Glomerular visceral epithelial cell (primary cell): ENCODE data around the gene CTNNA3.
"Not testable (repeated sequence)": the region's sequence is repeated elsewhere in the genome, so short reads cannot be mapped to it uniquely, and the experiment has no call there.

Source experiments
- DNase-seq: peaks from one replicate; pipeline ENCODE4 v3.0.0-alpha.2; 2016; ENCODE audit errors: extremely low spot score

CTNNA3 gene

GRCh38 chr10:66390926-66391325 is 1305.1 kb downstream of the CTNNA3 start:
- no peak for DNase-seq

- DNase-seq: no peak
Observed at GRCh38 chr10:66381045-66381444, 1315.0 kb downstream of the CTNNA3 start.

DNA sequence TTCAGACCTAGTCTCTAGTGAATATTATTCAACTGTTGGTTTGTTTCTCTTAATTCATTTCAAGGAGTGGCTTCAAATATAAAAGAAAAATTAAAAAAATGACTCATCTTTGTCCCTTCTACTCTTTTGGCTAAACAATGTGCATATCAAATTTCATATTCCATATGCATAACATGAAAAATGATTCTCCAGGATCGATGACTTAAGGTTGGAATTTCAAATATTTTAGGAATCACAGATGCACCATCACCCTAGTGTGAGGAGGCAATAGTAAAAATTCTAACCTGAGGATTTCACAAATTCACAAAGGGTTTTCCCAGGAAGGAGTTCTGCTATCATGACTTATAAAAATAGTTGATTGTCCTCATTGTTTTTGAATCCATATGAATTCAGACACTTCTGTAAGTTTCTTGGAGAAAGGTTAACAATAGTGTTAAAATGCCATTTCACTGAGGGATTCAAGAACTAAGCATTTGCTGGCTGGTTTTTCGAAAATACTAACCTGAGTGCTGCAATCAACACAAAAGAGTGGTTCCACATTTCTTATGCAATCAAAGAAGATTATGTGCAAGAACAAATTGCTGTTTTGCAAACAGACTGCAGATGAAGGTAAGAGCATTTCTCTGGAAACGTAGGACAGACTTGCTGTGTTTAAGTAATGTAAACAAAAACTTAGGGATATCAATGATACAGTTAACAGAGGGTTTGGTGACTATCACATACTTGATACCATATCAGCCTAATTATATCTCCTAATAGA is 1317.7 kb downstream of the CTNNA3 start:
- DNase-seq: no peak

DNA sequence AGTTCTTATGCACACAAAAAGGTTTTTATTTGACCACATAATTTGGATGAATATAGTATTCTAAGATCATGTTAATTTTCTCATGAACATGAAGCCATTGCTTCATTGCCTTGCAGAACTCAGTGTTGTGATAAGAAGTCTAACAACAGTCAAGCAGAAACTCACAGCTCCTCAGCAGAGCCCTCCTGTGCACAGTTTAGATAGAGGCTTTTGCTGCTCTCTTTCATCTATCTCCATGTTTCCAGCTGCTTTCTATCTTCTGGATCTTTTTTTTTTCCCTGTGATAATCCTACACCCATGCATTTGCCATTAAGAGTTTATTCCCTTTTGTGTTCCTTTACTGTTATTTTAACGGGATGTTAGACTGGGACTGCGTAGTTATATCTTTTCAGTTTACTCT is 1327.8 kb downstream of the CTNNA3 start:
- no peak for DNase-seq

- no peak for DNase-seq
Observed at GRCh38 chr10:66366163-66366562, 1329.8 kb downstream of the CTNNA3 start.

GRCh38 chr10:66365686-66366085 is 1330.3 kb downstream of the CTNNA3 start:
- no peak for DNase-seq

GRCh38 chr10:66362522-66362921 is 1333.5 kb downstream of the CTNNA3 start:
- DNase-seq: no peak

DNA sequence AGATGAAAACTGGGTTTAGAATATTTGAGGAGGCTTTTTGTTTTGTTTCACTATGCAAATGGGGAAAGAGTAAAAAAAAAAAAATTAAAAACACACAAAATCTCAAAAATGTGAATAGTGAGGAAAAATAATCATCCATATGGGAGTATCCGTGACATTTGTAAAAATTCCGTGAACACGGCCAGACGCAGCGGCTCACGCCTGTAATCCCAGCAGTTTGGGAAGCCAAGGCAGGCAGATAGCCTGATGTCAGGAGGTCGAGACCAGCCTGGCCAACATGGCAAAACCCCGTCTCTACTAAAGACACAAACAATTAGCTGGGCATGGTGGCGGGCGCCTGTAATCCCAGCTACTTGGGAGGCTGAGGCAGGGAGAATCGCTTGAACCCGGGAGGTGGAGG is 1342.2 kb downstream of the CTNNA3 start:
- not testable (repeated sequence) for DNase-seq

DNA sequence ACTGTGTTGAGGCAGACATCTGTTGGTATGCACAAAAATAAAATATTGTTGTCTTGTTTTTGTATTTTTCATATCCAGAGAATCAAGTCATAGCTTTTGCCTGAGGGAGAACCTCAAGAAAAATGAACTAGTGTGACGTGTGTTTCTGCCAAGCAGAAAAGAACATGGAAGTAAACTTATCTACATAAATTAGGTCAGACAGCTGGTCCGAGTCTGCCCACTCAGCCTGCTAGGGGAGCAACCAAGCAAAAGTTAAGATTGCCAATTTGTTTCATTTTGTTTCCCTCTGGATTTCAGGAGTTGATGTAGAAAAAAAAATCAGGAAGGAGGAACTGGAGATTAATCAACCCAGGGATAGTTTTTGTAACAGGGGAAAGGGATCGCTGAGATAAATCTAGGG is 1342.6 kb downstream of the CTNNA3 start:
- no peak for DNase-seq

- DNase-seq: no peak
Observed at GRCh38 chr10:66350622-66351399, 1345.2 kb downstream of the CTNNA3 start.

GRCh38 chr10:66349726-66350125 is 1346.3 kb downstream of the CTNNA3 start:
- no peak for DNase-seq

DNA sequence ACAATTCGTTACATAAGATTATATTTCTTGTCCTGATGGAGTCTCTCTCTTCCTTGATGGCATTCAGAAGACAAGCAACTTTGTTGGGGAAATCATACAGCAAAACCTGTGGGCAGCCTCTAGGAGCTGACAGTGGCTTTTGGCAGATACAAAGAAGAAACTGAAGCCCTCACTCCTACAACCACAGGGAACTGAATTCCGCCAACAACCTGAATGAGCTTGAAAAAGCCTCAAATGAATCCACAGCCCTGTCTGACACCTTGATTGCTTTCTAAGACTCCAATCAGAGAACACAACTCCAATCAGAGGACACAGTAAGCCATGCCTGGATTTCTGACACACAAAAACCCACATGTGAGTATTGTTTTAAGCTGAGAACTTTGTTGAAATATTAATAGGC is 1346.9 kb downstream of the CTNNA3 start:
- DNase-seq: no peak

DNA sequence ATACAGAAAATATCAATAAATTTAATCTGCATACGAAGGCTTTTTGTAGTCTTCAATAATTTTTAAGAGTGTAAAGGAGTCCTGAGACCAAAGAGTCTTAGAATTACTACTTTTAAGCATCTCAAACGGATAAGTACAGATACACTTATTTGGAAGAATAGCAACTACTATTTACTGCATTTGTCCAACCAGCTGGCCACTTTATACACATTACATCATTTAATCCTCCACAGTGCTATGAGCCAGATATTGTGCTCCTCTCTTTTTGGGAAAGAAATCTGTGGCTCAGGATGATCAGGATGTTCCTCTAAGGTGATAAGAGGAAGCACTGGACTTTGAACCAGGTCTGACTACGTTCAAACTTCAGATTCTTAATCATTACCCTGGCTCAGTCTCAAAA is 1358.8 kb downstream of the CTNNA3 start:
- DNase-seq: no peak

GRCh38 chr10:66336791-66337190 is 1359.2 kb downstream of the CTNNA3 start:
- DNase-seq: no peak

DNA sequence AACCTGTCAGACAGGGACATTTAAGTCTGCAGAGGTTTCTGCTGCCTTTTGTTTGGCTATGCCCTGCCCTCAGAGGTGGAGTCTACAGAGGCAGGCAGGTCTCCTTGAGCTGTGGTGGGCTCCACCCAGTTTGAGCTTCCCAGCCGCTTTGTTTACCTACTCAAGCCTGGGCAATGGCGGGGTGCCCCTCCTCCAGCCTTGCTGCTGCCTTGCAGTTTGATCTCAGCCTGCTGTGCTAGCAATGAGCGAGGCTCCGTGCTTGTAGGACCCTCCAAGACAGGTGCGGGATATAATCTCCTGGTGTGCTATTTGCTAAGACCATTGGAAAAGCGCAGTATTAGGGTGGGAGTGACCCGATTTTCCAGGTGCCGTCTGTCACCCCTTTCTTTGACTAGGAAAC is 1360.2 kb downstream of the CTNNA3 start:
- not testable (repeated sequence) for DNase-seq

GRCh38 chr10:66329147-66329546 is 1366.8 kb downstream of the CTNNA3 start:
- no peak for DNase-seq

- no peak for DNase-seq
Observed at GRCh38 chr10:66326876-66327275, 1369.1 kb downstream of the CTNNA3 start.

- DNase-seq: no peak
Observed at GRCh38 chr10:66322777-66323176, 1373.2 kb downstream of the CTNNA3 start.

DNA sequence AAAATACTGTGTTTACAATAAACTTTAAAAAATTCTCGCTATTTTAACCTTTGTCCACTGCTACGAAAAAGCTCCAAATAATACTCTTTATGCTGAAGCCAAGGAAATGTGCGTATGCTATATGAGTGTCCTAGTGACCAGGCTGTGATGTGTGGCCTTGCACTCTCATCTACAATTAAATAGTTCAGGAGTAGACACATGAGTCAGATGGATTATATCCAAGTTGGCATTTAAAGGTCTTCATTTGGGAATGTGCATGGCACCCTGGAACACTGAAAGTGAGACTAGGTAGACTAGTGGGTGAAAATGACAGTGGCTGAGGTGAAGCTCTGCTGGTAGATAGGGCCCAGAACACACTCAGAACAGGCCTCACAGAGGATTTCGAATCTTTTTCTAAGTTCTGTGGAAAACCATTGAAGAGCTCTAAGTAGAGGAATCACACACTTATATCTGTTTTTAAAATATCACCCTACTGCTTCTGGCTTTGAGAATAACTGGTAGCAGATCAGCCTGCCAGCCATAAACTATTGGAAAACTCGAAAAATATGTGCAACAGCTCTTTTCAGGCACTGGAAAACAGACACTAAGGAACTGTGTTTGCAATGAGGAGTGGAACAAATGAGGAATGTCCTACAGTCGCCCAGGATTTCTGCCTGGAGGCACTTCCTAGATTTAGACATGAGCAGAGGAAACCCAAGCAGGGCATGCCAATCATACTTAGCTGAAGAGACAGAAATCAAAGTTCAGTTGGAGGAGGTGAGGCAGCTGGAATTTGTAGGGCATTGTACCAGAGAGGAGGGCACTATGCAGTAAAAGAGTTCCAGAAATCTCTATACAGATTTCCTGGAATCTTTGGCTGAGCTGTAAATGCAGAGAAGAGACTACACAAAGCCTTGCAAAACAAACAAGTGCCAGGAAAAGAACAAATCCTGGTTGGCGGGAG is 1374.0 kb downstream of the CTNNA3 start:
- no peak for DNase-seq

GRCh38 chr10:66318761-66319160 is 1377.2 kb downstream of the CTNNA3 start:
- no peak for DNase-seq

DNA sequence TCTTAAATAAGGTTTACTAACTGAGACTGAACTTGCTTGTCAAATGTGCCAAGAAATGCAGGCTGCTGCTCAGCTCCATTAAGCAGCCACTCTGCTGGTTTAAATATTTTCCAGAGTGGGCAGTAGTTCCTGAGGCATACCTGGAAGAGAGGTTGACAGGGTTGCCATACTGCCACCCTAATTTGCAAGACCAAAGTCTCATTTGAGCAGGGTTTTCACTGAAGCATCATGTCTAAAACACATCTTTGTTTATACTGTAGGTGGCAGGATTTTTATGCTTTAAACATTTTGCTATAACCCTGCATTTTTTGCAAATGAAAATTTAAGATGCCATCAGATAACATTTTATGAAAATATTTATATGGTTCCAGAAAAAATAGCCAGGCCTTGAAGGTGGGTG is 1388.2 kb downstream of the CTNNA3 start:
- no peak for DNase-seq

GRCh38 chr10:66301078-66301477 is 1394.9 kb downstream of the CTNNA3 start:
- DNase-seq: no peak
